ENCODE results near the gene AREG. TPM values are rescaled to one million over a fixed set of nuclear protein-coding genes. Genes with fewer than 3 reads are reported as not detected.

AREG gene
- total and polyA plus RNA-seq, 2 of the 4 experiments (the other 2 are of a cell fraction), result 0.17 to 0.18 TPM

- Histone ChIP-seq H2BK5ac (ENCODE audit: low read depth, low read length, poor library complexity, severe bottlenecking) (no peak overlapping the region), H2AK5ac (ENCODE audit: low read depth, low read length) (no peak overlapping the region), H4K8ac (ENCODE audit: low read depth in 2 of 2, low read length in 2 of 2) (no peak overlapping the region), H3K4ac (ENCODE audit: low read depth, low read length) (no peak overlapping the region), H3K9ac (ENCODE audit: low read depth, low read length) (no peak overlapping the region), H3K4me2 (ENCODE audit: low read depth, low read length) (no peak overlapping the region), H2AK9ac (replicated peaks; ENCODE audit: low read depth, low read length, poor library complexity) (no peak overlapping the region), H2BK20ac (ENCODE audit: low read depth, low read length) (no peak overlapping the region), H3K4me3 (ENCODE audit: insufficient read depth, low read depth, low read length) (no peak overlapping the region), H3K56ac (ENCODE audit: extremely low read depth, insufficient read depth, low read length) (no peak overlapping the region), H3K79me1 (ENCODE audit: low read depth in 1 of 2, low read length in 2 of 2) (no peaks in the 10 kb centered on the region), H3K27me3 (ENCODE audit: control insufficient read depth, insufficient read depth, low read length) (no peaks in the 10 kb centered on the region), H4K91ac (ENCODE audit: insufficient read depth, low read depth, low read length) (no peak overlapping the region), H3K18ac (ENCODE audit: low read depth, low read length) (no peak overlapping the region), H3K4me1 (ENCODE audit: control insufficient read depth, insufficient read depth, low read length) (no peaks in the 10 kb centered on the region), H3K14ac (replicated peaks; ENCODE audit: low read depth, low read length) (no peak overlapping the region), H2BK120ac (ENCODE audit: low read depth, low read length) (no peak overlapping the region), H3K27ac (ENCODE audit: insufficient read depth, low read length) (no peak overlapping the region), H3K36me3 (ENCODE audit: control insufficient read depth, insufficient read depth, low read length) (no peaks in the 10 kb centered on the region), H2AFZ (replicated peaks; ENCODE audit: low read length, poor library complexity) (no peak overlapping the region), H3K9me1 (ENCODE audit: insufficient read depth, low read length) (no peaks in the 10 kb centered on the region), H3K9me3 (ENCODE audit: control insufficient read depth, insufficient read depth, low read length) (no peaks in the 10 kb centered on the region), H3K23ac (ENCODE audit: low read depth, low read length) (no peak overlapping the region), H2BK15ac (ENCODE audit: low read depth, low read length) (no peak overlapping the region), H4K20me1 (ENCODE audit: insufficient read depth, low read length) (no peaks in the 10 kb centered on the region), H4K5ac (ENCODE audit: low read depth, low read length) (no peak overlapping the region)
- ATAC-seq (ENCODE audit: low read depth), result no peak
- dilution Hi-C loops (cut with HindIII; ENCODE audit: low sequenced_read_pairs, unreplicated experiment) (no loop called here), intact Hi-C loops (cut with micrococcal nuclease) (no loop called here), in situ Hi-C loops (cut with MboI; ENCODE audit: low sequenced_read_pairs) (no loop called here)
- ChIA-PET CTCF (no interaction called here), POLR2A (ENCODE audit: unreplicated experiment) (no interaction called here)
- no peak for DNase-seq
- no TSS peak for BruUV-seq (replicated peaks)
- no CpG with 5 or more reads among the region's 6 CpGs for WGBS, 2 experiments (ENCODE audit: extremely low coverage in 2 of 2, insufficient read length in 1 of 2)
- TF ChIP-seq SMC3 (IDR thresholded peaks at IDR 0.05; ENCODE audit: low read depth, low read length), result no peak
- no peak for TF ChIP-seq USF2 (IDR thresholded peaks at IDR 0.05; ENCODE audit: low read depth, low read length)
These were observed 38.4 kb downstream of the AREG start for GRCh38 chr4:74483226-74483911.

All from IMR-90 (cell line).